ENCODE measurements around the gene XRCC5. TPM values are rescaled to one million over a fixed set of nuclear protein-coding genes. Genes with fewer than 3 reads are reported as not detected.

The XRCC5 gene
- total and polyA plus RNA-seq, 2 donors (not counting 1 experiment from before 2014, with no cell fraction given): 45.5 to 198 TPM

DNA sequence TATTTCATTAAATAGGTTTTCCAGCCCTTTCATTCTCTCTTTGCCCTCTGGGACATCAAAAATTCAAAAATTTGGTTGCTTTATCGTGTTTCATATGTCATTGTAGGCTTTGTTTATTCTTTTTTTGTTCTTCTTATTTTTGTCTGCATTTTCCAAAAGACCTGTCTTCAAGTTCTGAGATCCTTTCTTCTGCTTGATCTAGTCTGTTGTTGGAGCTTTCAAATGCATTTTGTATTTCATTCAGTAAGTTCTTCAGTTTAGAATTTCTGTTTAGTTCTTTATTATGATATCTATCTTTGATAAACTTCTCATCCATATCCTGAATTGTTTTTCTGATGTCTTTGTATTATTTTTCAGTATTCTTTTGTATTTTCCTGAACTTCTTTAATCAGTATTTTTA lies 123.6 kb downstream of the XRCC5 start:
- Histone ChIP-seq H3K27ac (ENCODE audit: low read length in 2 of 2) (no peak overlapping the region), H3K4me1 (ENCODE audit: control insufficient read depth in 2 of 2, insufficient read depth in 2 of 2, low read length in 2 of 2) (no peaks in the 10 kb centered on the region), H4K20me1 (ENCODE audit: control insufficient read depth, insufficient read depth, low read length, poor library complexity, severe bottlenecking) (no peaks in the 10 kb centered on the region), H3K9ac (ENCODE audit: low read length) (no peak overlapping the region), H2AFZ (ENCODE audit: insufficient read depth, low read depth, low read length, poor library complexity, severe bottlenecking) (no peak overlapping the region), H3K4me2 (replicated peaks; ENCODE audit: low read depth, low read length, poor library complexity, severe bottlenecking) (no peak overlapping the region), H3K36me3 (replicated peaks in 1 of 2; ENCODE audit: control extremely low read depth in 1 of 2, control insufficient read depth in 1 of 2, extremely low read depth in 1 of 2, insufficient read depth in 2 of 2, low read length in 1 of 2) (no peaks in the 10 kb centered on the region), H3K27me3 (replicated peaks in 1 of 4; ENCODE audit: control extremely low read depth in 1 of 4, control insufficient read depth in 3 of 4, insufficient read depth in 4 of 4, low read length in 3 of 4) (no peaks in the 10 kb centered on the region), H3K9me3 (ENCODE audit: control extremely low read depth in 1 of 3, control insufficient read depth in 2 of 3, insufficient read depth in 1 of 3, low read length in 2 of 3) (peaks cover 4 to 26% (median 19%) of the 10 kb centered on the region in 3 donors), H3K79me2 (ENCODE audit: control insufficient read depth, insufficient read depth, low read length) (no peaks in the 10 kb centered on the region), H3K4me3 (ENCODE audit: control extremely low read depth in 1 of 5, extremely low read depth in 1 of 5, insufficient read depth in 1 of 5, low read depth in 2 of 5, low read length in 4 of 5) (no peak overlapping the region)
- ATAC-seq (ENCODE audit: low read depth): no peak
- ChIA-PET POLR2A (no interaction called here), CTCF (no interaction called here)
- no CpG with 5 or more reads among the region's 1 CpG for WGBS (ENCODE audit: insufficient coverage)
- peaks cover 16% of the 10 kb centered on the region for H3K9me3 Mint-ChIP-seq (ENCODE audit: insufficient read depth)
- DNase-seq: no peak
- H3K27me3 Mint-ChIP-seq: no peaks in the 10 kb centered on the region
- no peak overlapping the region for H3K27ac Mint-ChIP-seq
- no peak for TF ChIP-seq EZH2 (IDR thresholded peaks at IDR 0.05; ENCODE audit: borderline replicate concordance, insufficient read depth, low read depth, low read length, poor library complexity, severe bottlenecking)
- TF ChIP-seq, protein P1, sequence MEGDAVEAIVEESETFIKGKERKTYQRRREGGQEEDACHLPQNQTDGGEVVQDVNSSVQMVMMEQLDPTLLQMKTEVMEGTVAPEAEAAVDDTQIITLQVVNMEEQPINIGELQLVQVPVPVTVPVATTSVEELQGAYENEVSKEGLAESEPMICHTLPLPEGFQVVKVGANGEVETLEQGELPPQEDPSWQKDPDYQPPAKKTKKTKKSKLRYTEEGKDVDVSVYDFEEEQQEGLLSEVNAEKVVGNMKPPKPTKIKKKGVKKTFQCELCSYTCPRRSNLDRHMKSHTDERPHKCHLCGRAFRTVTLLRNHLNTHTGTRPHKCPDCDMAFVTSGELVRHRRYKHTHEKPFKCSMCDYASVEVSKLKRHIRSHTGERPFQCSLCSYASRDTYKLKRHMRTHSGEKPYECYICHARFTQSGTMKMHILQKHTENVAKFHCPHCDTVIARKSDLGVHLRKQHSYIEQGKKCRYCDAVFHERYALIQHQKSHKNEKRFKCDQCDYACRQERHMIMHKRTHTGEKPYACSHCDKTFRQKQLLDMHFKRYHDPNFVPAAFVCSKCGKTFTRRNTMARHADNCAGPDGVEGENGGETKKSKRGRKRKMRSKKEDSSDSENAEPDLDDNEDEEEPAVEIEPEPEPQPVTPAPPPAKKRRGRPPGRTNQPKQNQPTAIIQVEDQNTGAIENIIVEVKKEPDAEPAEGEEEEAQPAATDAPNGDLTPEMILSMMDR (IDR thresholded peaks at IDR 0.05): no peak
- no peaks in the 10 kb centered on the region for H3K4me1 Mint-ChIP-seq
- intact Hi-C loops (cut with micrococcal nuclease): no loop called here
- no peak overlapping the region for H3K4me3 Mint-ChIP-seq

DNA sequence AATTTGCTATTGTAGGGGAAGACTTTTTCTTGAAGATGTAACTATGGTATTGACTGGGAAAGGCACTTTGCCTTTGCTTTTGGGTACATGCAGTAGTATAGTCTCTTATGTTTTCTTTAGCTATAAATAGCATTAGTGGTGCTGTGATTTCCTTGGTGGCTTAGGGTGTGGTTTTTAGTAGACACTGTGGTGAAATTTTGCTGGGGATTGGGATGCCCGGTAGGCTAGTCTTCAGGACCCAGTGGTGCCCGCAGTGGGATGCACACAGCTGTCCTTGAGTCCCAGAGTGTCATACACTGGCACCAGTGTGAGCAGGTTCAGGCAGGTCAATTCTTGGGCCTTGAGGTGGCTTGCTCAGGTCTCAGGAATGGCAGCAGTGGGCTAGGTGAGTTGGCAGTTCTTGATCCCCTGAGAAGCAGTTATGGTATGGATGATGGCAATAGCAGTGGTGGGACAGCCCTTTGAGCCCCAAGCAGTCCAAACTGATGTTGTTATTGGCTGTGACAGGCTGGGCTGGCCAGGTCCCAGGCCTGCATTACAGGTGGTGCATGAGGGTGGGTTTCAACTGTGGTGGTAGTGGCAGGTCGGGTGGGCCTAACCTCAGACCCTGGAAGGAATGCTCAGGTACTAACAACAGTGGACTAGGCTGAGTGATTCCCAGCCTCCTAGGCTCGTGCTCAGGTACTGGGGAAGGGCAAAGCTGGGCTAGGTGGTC lies 124.3 kb downstream of the XRCC5 start:
- POLR2A ChIA-PET: no interaction called here
- H3K27ac Mint-ChIP-seq: no peak overlapping the region
- Histone ChIP-seq H3K4me3 (ENCODE audit: control extremely low read depth in 1 of 5, extremely low read depth in 1 of 5, insufficient read depth in 1 of 5, low read depth in 2 of 5, low read length in 4 of 5) (no peak overlapping the region), H3K36me3 (replicated peaks in 1 of 2; ENCODE audit: control extremely low read depth in 1 of 2, control insufficient read depth in 1 of 2, extremely low read depth in 1 of 2, insufficient read depth in 2 of 2, low read length in 1 of 2) (no peaks in the 10 kb centered on the region), H3K27ac (ENCODE audit: low read length in 2 of 2) (no peak overlapping the region), H3K9me3 (ENCODE audit: control extremely low read depth in 1 of 3, control insufficient read depth in 2 of 3, insufficient read depth in 1 of 3, low read length in 2 of 3) (peaks cover 4 to 26% (median 19%) of the 10 kb centered on the region in 3 donors), H3K27me3 (replicated peaks in 1 of 4; ENCODE audit: control extremely low read depth in 1 of 4, control insufficient read depth in 3 of 4, insufficient read depth in 4 of 4, low read length in 3 of 4) (no peaks in the 10 kb centered on the region), H2AFZ (ENCODE audit: insufficient read depth, low read depth, low read length, poor library complexity, severe bottlenecking) (no peak overlapping the region), H3K4me2 (replicated peaks; ENCODE audit: low read depth, low read length, poor library complexity, severe bottlenecking) (no peak overlapping the region), H4K20me1 (ENCODE audit: control insufficient read depth, insufficient read depth, low read length, poor library complexity, severe bottlenecking) (no peaks in the 10 kb centered on the region), H3K79me2 (ENCODE audit: control insufficient read depth, insufficient read depth, low read length) (no peaks in the 10 kb centered on the region), H3K9ac (ENCODE audit: low read length) (no peak overlapping the region), H3K4me1 (ENCODE audit: control insufficient read depth in 2 of 2, insufficient read depth in 2 of 2, low read length in 2 of 2) (no peaks in the 10 kb centered on the region)
- TF ChIP-seq EZH2 (IDR thresholded peaks at IDR 0.05; ENCODE audit: borderline replicate concordance, insufficient read depth, low read depth, low read length, poor library complexity, severe bottlenecking): no peak
- 94% methylated on average over 4 of the region's 4 CpGs for WGBS (ENCODE audit: insufficient coverage)
- no peaks in the 10 kb centered on the region for H3K4me1 Mint-ChIP-seq
- DNase-seq (no peak), ATAC-seq (ENCODE audit: low read depth) (no peak)
- intact Hi-C loops (cut with micrococcal nuclease): no loop called here
- H3K9me3 Mint-ChIP-seq (ENCODE audit: insufficient read depth): peaks cover 16% of the 10 kb centered on the region
- no peak overlapping the region for H3K4me3 Mint-ChIP-seq
- CTCF ChIA-PET: no interaction called here
- no peaks in the 10 kb centered on the region for H3K27me3 Mint-ChIP-seq
